ENCODE measurements around the gene STAT6.

- TF ChIP-seq CTCF (conservative IDR thresholded peaks at IDR 0.05 in 1 of 2, IDR thresholded peaks at IDR 0.05 in 1 of 2; ENCODE audit: low read depth in 1 of 2, low read length in 2 of 2), result no peak
- TF ChIP-seq EZH2 (IDR thresholded peaks at IDR 0.05; ENCODE audit: low read length, missing control alignments), result no peak
These were observed 31.3 kb downstream of the STAT6 start for GRCh38 chr12:57079821-57080220.
